CD4-positive, alpha-beta memory T cell (primary cell): ENCODE data around the gene FGGY. TPM values are rescaled to one million over a fixed set of nuclear protein-coding genes. Genes with fewer than 3 reads are reported as not detected.

Experiments
- CTCF ChIA-PET: fragments of 350-600 bp; sonication (Branson Sonifier 250); formaldehyde crosslinking; loops from one replicate; lab custom pipeline; 2021; ENCODE audit warnings: inconsistent platforms; ENCODE audit not compliant: partially characterized antibody; lab: Charles Lee
- POLR2A ChIA-PET: fragments of 350-600 bp; sonication (Branson Sonifier 250); formaldehyde crosslinking; loops from one replicate; lab custom pipeline; 2021; ENCODE audit not compliant: partially characterized antibody; lab: Charles Lee
- DNase-seq, 5 donors: peaks; one replicate each; pipeline versions ENCODE4 v3.0.0 to v3.0.0-alpha.2; 2020 to 2022; ENCODE audit warnings: mixed read lengths in 1 of 5
- H3K27ac ChIP-seq: one replicate; pipeline ENCODE4 v1.7.0; 2013; ENCODE audit warnings: low read depth, low read length
- H3K27me3 ChIP-seq: 2 replicates; pipeline ENCODE4 v1.7.0; 2013; ENCODE audit warnings: mild to moderate bottlenecking, low read length, moderate library complexity; ENCODE audit not compliant: insufficient read depth
- H3K36me3 ChIP-seq: 2 replicates; pipeline ENCODE4 v1.7.0; 2013; ENCODE audit warnings: mild to moderate bottlenecking, low read length, moderate library complexity; ENCODE audit not compliant: insufficient read depth
- H3K4me1 ChIP-seq: 2 replicates; pipeline ENCODE4 v1.7.0; 2013; ENCODE audit warnings: mild to moderate bottlenecking, low read length, moderate library complexity; ENCODE audit not compliant: insufficient read depth
- H3K4me3 ChIP-seq, 2 donors: one replicate each; pipeline ENCODE4 v1.7.0; 2013; ENCODE audit warnings: low read length in 2 of 2, mild to moderate bottlenecking in 1 of 2
- H3K9me3 ChIP-seq, 2 donors: one replicate each; pipeline ENCODE4 v1.7.0; 2013; ENCODE audit warnings: low read length in 2 of 2, control low read depth in 1 of 2; ENCODE audit not compliant: control insufficient read depth in 1 of 2
- H3K27ac Mint-ChIP-seq, 7 donors: one replicate each; pipeline ENCODE4 v1.8.0; 2020 to 2021; ENCODE audit warnings: mixed read lengths in 7 of 7, mild to moderate bottlenecking in 6 of 7, inconsistent platforms in 3 of 7, moderate library complexity in 3 of 7
- H3K27me3 Mint-ChIP-seq, 2 donors: one replicate each; pipeline ENCODE4 v1.8.0; 2020 to 2021; ENCODE audit warnings: mixed read lengths in 2 of 2
- H3K36me3 Mint-ChIP-seq, 2 donors: one replicate each; pipeline ENCODE4 v1.8.0; 2020 to 2021; ENCODE audit warnings: mixed read lengths in 2 of 2, inconsistent platforms in 1 of 2, mild to moderate bottlenecking in 1 of 2
- H3K4me1 Mint-ChIP-seq, 4 donors: one replicate each; pipeline ENCODE4 v1.8.0; 2020 to 2021; ENCODE audit warnings: mixed read lengths in 4 of 4, mild to moderate bottlenecking in 1 of 4
- H3K4me3 Mint-ChIP-seq, 8 donors: one replicate each; pipeline ENCODE4 v1.8.0; 2020 to 2021; ENCODE audit warnings: mixed read lengths in 8 of 8, mild to moderate bottlenecking in 7 of 8, moderate library complexity in 6 of 8, inconsistent platforms in 3 of 8
- H3K9me3 Mint-ChIP-seq, 8 donors: one replicate each; pipeline ENCODE4 v1.8.0; 2020 to 2021; ENCODE audit warnings: mixed read lengths in 8 of 8, mild to moderate bottlenecking in 5 of 8, inconsistent platforms in 3 of 8, moderate library complexity in 1 of 8
- intact Hi-C: fragments of 100-400 bp; cut with micrococcal nuclease; formaldehyde crosslinking; loops from one replicate; pipeline ENCODE4 v1.15.1; 2023
- polyA plus RNA-seq, 2 donors: library from polyadenylated mRNA; unstranded; fragments of 300-500 nt; fragmentation: Illumina TruSeq; gene quantifications; one replicate each; pipeline ENCODE4 v1.2.3, GENCODE V29; 2021
- total RNA-seq, 2 experiments: library from RNA; stranded (reverse); gene quantifications; one replicate each; pipeline ENCODE4 v1.2.3, GENCODE V29; 2021

FGGY gene
- total and polyA plus RNA-seq, 4 experiments from 2014 or later, result 1.8 to 8.8 (median 3.6) TPM

GRCh38 chr1:59516881-59517280 is 220.0 kb downstream of the FGGY start:
- Mint-ChIP-seq H3K4me1 (no peaks in the 10 kb centered on the region), H3K27me3 (no peaks in the 10 kb centered on the region)
- POLR2A ChIA-PET, result no interaction called here

DNA sequence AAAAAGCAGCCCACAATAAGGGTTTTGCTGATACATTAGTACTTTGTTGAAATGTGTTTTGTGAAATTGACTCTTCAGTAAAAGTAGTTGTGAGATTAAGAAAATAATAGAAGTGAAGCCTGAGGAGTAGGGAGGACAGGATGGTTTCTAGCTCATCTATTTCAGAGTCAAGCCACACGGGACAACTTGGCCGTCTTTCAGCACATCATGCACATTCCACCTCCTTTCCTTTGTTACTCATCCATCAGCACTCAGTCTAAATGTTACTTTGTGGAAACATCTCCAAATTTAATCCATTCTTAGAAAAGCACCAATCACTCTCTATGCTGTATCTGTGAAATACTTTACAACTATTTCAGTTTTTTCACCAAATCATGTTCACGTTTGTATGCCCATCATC is 223.3 kb downstream of the FGGY start:
- Mint-ChIP-seq H3K36me3 (peaks cover 0 to 2% of the 10 kb centered on the region in 2 donors), H3K27ac (no peak overlapping the region), H3K4me3 (no peak overlapping the region), H3K9me3 (no peaks in the 10 kb centered on the region), H3K27me3 (no peaks in the 10 kb centered on the region), H3K4me1 (no peaks in the 10 kb centered on the region)
- ChIA-PET POLR2A (no interaction called here), CTCF (no interaction called here)
- intact Hi-C loops, result no loop called here
- no peaks in the 10 kb centered on the region for H3K27me3 ChIP-seq
- H3K9me3 ChIP-seq, result no peaks in the 10 kb centered on the region
- no peak for DNase-seq
- no peak overlapping the region for H3K27ac ChIP-seq
- no peaks in the 10 kb centered on the region for H3K36me3 ChIP-seq
- no peaks in the 10 kb centered on the region for H3K4me1 ChIP-seq
- H3K4me3 ChIP-seq, result no peak overlapping the region

More at GRCh38 chr1:59516881-59517280, 220.0 kb downstream of the FGGY start:
- Mint-ChIP-seq H3K27ac (no peak overlapping the region), H3K9me3 (no peaks in the 10 kb centered on the region), H3K4me3 (no peak overlapping the region), H3K36me3 (peaks cover 0 to 2% of the 10 kb centered on the region in 2 donors)
- H3K27ac ChIP-seq, result no peak overlapping the region
- no peaks in the 10 kb centered on the region for H3K4me1 ChIP-seq
- H3K27me3 ChIP-seq, result no peaks in the 10 kb centered on the region
- no peaks in the 10 kb centered on the region for H3K36me3 ChIP-seq
- DNase-seq, result no peak
- no peaks in the 10 kb centered on the region for H3K9me3 ChIP-seq
- intact Hi-C loops, result no loop called here
- no peak overlapping the region for H3K4me3 ChIP-seq
- CTCF ChIA-PET, result no interaction called here

DNA sequence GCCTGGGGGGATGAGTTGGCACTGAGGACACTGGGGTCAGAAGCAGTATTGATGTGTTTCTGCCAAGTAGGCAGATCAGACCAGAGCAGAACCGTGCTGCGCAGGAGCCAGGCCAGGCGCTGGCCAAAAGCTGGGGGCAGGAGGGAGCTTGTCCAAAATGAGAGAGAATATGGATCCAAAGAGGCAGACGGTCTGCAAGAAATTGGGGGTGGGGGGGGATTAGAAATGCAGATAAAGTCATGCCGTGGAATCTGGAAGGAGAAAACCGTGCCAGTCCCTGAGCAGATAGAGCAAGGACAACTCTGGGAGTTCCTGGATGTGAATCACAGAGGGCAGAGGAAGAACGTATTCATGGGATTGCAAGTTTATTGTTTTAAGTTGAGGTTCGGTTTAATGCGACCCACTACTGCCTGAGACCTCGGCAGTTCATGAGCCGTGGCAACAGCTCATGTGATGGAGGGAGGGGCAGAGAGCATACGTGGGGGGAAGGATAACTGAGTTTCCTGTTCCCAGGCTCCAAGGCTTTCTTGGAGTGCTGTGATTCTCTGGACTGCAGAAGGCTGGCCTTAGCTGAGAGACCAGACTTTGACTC is 224.0 kb downstream of the FGGY start:
- H3K27ac Mint-ChIP-seq, result no peak overlapping the region
- CTCF ChIA-PET, result no interaction called here
- DNase-seq, result no peak

DNA sequence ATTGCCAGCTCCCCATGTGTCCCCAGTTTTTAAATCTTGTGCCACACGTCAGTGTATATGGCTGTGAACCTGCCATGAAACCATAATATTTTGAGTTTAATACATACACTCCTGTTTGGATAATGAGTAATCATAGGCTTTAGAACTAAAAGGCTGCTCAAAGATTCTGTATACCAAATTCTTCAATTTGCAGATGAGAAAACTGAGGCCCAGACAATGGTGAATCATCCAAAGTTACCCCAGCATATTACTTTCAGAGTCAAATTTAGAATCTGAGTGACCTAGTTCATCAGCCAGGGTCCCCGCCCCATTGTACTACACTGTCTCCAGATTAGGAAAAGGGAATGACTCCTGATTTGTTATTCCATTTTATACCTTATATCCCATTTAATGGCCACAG is 224.6 kb downstream of the FGGY start:
- Histone ChIP-seq H3K27ac (no peak overlapping the region), H3K4me1 (no peaks in the 10 kb centered on the region), H3K4me3 (no peak overlapping the region), H3K36me3 (no peaks in the 10 kb centered on the region), H3K9me3 (no peaks in the 10 kb centered on the region), H3K27me3 (no peaks in the 10 kb centered on the region)
- Mint-ChIP-seq H3K27me3 (no peaks in the 10 kb centered on the region), H3K27ac (no peak overlapping the region), H3K9me3 (no peaks in the 10 kb centered on the region), H3K36me3 (peaks cover 0 to 2% of the 10 kb centered on the region in 2 donors), H3K4me3 (no peak overlapping the region), H3K4me1 (no peaks in the 10 kb centered on the region)
- intact Hi-C loops, result no loop called here
- POLR2A ChIA-PET, result no interaction called here
- no peak for DNase-seq
- CTCF ChIA-PET, result no interaction called here

More for the DNA sequence above, 224.0 kb downstream of the FGGY start:
- Histone ChIP-seq H3K36me3 (no peaks in the 10 kb centered on the region), H3K4me1 (no peaks in the 10 kb centered on the region), H3K27ac (no peak overlapping the region), H3K4me3 (no peak overlapping the region), H3K9me3 (no peaks in the 10 kb centered on the region), H3K27me3 (no peaks in the 10 kb centered on the region)
- Mint-ChIP-seq H3K36me3 (peaks cover 0 to 2% of the 10 kb centered on the region in 2 donors), H3K27me3 (no peaks in the 10 kb centered on the region), H3K4me1 (no peaks in the 10 kb centered on the region), H3K4me3 (no peak overlapping the region), H3K9me3 (no peaks in the 10 kb centered on the region)
- POLR2A ChIA-PET, result no interaction called here
- intact Hi-C loops, result no loop called here

GRCh38 chr1:59522925-59523505 is 226.1 kb downstream of the FGGY start:
- H3K4me1 ChIP-seq, result no peaks in the 10 kb centered on the region
- Mint-ChIP-seq H3K36me3 (peaks cover 0 to 2% of the 10 kb centered on the region in 2 donors), H3K27ac (no peak overlapping the region), H3K4me1 (no peaks in the 10 kb centered on the region), H3K4me3 (no peak overlapping the region), H3K27me3 (no peaks in the 10 kb centered on the region), H3K9me3 (no peaks in the 10 kb centered on the region)
- intact Hi-C loops, result no loop called here
- no peaks in the 10 kb centered on the region for H3K27me3 ChIP-seq
- ChIA-PET POLR2A (no interaction called here), CTCF (no interaction called here)
- no peaks in the 10 kb centered on the region for H3K9me3 ChIP-seq
- H3K4me3 ChIP-seq, result no peak overlapping the region
- H3K36me3 ChIP-seq, result no peaks in the 10 kb centered on the region
- no peak overlapping the region for H3K27ac ChIP-seq
- no peak for DNase-seq

DNA sequence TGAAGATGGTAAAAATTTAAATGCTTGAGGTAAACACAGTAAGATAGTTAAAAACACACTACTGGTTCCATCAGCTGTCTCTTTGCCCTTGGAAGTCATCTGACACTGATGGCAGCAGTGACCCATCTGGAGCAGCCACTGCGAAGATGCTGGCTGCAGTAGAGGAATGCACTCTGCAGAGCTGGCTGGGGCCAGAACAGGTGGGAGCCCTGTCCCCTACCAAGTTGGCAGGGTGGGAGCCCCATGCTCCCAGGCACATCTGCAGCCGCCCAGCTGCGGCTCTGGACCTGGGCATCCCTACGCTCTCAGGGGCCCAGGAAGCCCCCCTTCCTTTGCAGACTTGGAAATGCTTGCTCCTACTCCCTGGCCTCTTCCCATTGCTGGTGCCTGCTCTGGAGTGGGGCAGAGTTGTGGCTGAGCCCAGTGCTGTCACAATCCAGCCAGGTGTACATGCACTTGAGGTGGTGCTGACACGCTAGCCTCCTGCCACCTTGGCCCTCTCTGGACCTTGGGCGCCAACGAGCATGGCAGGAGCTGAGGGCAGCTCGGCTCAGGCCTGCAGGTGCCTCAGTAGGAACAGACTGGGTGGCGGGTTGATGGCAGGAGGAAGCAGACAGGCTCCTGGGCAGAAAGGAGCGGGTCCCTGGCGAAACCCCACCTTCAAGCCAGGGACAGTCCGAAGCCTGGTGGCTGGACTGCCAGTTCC is 227.0 kb downstream of the FGGY start:
- ChIA-PET POLR2A (no interaction called here), CTCF (interaction anchor here (0.8 kb wide), 1 partner anchor 12 kb away, joined by 3 read pairs; no protein-coding TSS in a partner anchor)
- Histone ChIP-seq H3K4me1 (no peaks in the 10 kb centered on the region), H3K27me3 (no peaks in the 10 kb centered on the region), H3K9me3 (no peaks in the 10 kb centered on the region), H3K36me3 (no peaks in the 10 kb centered on the region), H3K4me3 (no peak overlapping the region), H3K27ac (no peak overlapping the region)
- Mint-ChIP-seq H3K9me3 (no peaks in the 10 kb centered on the region), H3K27ac (no peak overlapping the region), H3K27me3 (no peaks in the 10 kb centered on the region), H3K4me3 (no peak overlapping the region), H3K36me3 (no peaks in the 10 kb centered on the region), H3K4me1 (no peaks in the 10 kb centered on the region)
- DNase-seq, result no peak
- intact Hi-C loops, result no loop called here

- Mint-ChIP-seq H3K27ac (no peak overlapping the region), H3K4me3 (no peak overlapping the region), H3K4me1 (no peaks in the 10 kb centered on the region), H3K9me3 (no peaks in the 10 kb centered on the region), H3K36me3 (no peaks in the 10 kb centered on the region), H3K27me3 (no peaks in the 10 kb centered on the region)
- Histone ChIP-seq H3K27ac (no peak overlapping the region), H3K27me3 (no peaks in the 10 kb centered on the region), H3K4me1 (no peaks in the 10 kb centered on the region), H3K9me3 (no peaks in the 10 kb centered on the region), H3K4me3 (no peak overlapping the region), H3K36me3 (no peaks in the 10 kb centered on the region)
- intact Hi-C loops, result no loop called here
- CTCF ChIA-PET, result no interaction called here
- no peak for DNase-seq
- POLR2A ChIA-PET, result no interaction called here
Measured at GRCh38 chr1:59526240-59526639, 229.3 kb downstream of the FGGY start.
